ENCODE measurements around the gene AOC2. TPM values are rescaled to one million over a fixed set of nuclear protein-coding genes. Genes with fewer than 3 reads are reported as not detected.
"Not testable (repeated sequence)": the region's sequence is repeated elsewhere in the genome, so short reads cannot be mapped to it uniquely, and the experiment has no call there.

AOC2 gene
- total RNA-seq, 2 experiments from 2014 or later: 1.8 to 2.4 TPM

GRCh38 chr17:42852351-42852750 is 8.0 kb downstream of the AOC2 start:
- Mint-ChIP-seq H3K4me3 (no peak overlapping the region), H3K36me3 (no peaks in the 10 kb centered on the region), H3K9me3 (ENCODE audit: low read depth) (no peaks in the 10 kb centered on the region), H3K27me3 (no peaks in the 10 kb centered on the region), H3K4me1 (no peaks in the 10 kb centered on the region), H3K27ac (no peak overlapping the region)
- DNase-seq: no peak
- ATAC-seq: no peak
- CTCF ChIA-PET: no interaction called here

DNA sequence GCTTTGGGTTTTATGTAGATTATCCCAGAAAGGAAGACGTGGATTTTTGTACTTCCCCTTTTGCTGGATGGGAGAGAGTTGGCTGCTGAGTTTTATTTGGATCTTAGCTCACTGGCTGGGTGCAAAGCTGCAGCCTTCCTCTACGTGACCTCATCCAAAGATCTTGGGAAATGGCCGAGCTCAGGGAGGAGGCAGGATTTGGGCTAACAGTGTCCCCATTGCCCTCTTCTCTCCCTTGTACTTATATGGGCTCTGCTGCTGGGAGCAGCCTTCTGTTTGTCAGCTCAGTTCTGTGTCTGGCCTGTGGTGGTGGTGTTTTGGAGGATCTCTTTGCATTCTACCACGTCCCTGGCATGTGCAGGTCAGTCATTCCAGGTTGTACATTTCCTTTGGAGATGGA is 8.6 kb downstream of the AOC2 start:
- DNase-seq: no peak
- no peaks in the 10 kb centered on the region for H3K36me3 Mint-ChIP-seq

GRCh38 chr17:42853597-42853967 is 9.2 kb downstream of the AOC2 start:
- H3K4me3 Mint-ChIP-seq: no peak overlapping the region
- no peaks in the 10 kb centered on the region for H3K27me3 Mint-ChIP-seq
- CTCF ChIA-PET: no interaction called here
- DNase-seq: no peak
- H3K9me3 Mint-ChIP-seq (ENCODE audit: low read depth): no peaks in the 10 kb centered on the region
- no peak for ATAC-seq
- no peaks in the 10 kb centered on the region for H3K4me1 Mint-ChIP-seq
- H3K27ac Mint-ChIP-seq: no peak overlapping the region
- no peaks in the 10 kb centered on the region for H3K36me3 Mint-ChIP-seq

More for the DNA sequence above, 8.6 kb downstream of the AOC2 start:
- no peak for ATAC-seq
- CTCF ChIA-PET: no interaction called here
- Mint-ChIP-seq H3K27ac (no peak overlapping the region), H3K4me1 (no peaks in the 10 kb centered on the region), H3K9me3 (ENCODE audit: low read depth) (no peaks in the 10 kb centered on the region), H3K27me3 (no peaks in the 10 kb centered on the region), H3K4me3 (no peak overlapping the region)

DNA sequence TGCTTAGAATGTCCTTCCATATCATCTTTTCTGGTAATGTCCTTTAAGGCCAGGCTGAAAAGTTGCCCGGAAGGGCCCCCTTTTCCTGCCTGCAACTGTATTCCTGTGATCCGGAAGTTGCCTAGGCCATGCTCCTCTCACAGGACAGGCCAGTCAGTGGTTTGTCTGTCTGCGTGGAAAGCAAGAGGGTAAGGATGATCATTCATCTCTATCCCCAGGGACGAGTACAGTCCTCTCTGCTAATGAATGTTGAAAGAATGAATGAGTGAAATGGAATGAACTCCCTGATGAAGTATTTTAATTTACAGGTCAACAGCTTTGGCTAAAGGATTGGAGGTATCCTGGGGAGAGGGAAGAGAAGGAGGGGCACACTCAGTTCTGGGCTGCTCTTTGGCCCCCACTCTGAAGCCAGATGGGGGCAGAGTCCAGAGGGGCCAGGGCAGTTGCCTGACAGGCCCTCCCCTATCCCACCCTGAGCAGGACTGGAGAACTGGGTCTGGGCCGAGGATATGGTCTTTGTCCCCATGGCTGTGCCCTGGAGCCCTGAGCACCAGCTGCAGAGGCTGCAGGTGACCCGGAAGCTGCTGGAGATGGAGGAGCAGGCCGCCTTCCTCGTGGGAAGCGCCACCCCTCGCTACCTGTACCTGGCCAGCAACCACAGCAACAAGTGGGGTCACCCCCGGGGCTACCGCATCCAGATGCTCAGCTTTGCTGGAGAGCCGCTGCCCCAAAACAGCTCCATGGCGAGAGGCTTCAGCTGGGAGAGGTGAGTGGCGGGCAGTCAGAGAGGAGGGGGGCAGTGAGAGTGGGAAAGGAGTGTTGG is 9.8 kb downstream of the AOC2 start:
- H3K9me3 Mint-ChIP-seq (ENCODE audit: low read depth): no peaks in the 10 kb centered on the region
- H3K27ac Mint-ChIP-seq: no peak overlapping the region
- no peaks in the 10 kb centered on the region for H3K27me3 Mint-ChIP-seq
- ATAC-seq (no peak), DNase-seq (no peak)
- H3K4me3 Mint-ChIP-seq: no peak overlapping the region
- CTCF ChIA-PET: no interaction called here
- H3K4me1 Mint-ChIP-seq: no peaks in the 10 kb centered on the region
- no peaks in the 10 kb centered on the region for H3K36me3 Mint-ChIP-seq

DNA sequence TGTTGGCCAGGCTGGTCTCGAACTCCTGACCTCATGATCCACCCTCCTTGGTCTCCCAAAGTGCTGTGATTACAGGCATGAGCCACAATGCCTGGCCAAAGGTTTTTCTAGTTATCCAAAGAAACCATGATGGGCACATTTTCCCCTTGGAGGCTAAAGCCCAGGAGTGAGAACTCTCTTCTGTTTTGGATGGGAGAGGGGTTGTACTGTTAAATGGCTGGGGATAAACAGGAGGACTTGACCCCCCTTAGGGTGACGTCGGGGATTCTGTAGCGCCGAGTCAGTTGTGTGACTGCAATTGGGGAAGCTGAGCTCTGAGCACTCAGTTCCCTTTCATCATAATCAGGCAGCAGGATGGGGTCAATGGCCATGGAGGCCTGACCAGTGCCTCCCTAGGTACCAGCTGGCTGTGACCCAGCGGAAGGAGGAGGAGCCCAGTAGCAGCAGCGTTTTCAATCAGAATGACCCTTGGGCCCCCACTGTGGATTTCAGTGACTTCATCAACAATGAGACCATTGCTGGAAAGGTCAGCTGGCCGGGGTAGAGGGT is 10.7 kb downstream of the AOC2 start:
- H3K9me3 Mint-ChIP-seq (ENCODE audit: low read depth): no peaks in the 10 kb centered on the region
- H3K4me3 Mint-ChIP-seq: no peak overlapping the region
- peaks cover under 1% of the 10 kb centered on the region for H3K27me3 Mint-ChIP-seq
- no peak overlapping the region for H3K27ac Mint-ChIP-seq
- H3K36me3 Mint-ChIP-seq: no peaks in the 10 kb centered on the region
- H3K4me1 Mint-ChIP-seq: no peaks in the 10 kb centered on the region
- no peak for ATAC-seq
- DNase-seq: no peak
- CTCF ChIA-PET: interaction anchor here (1.2 kb wide), 1 partner anchor 21 kb away, joined by 4 read pairs; the partner anchor contains the start of gene PSME3

DNA sequence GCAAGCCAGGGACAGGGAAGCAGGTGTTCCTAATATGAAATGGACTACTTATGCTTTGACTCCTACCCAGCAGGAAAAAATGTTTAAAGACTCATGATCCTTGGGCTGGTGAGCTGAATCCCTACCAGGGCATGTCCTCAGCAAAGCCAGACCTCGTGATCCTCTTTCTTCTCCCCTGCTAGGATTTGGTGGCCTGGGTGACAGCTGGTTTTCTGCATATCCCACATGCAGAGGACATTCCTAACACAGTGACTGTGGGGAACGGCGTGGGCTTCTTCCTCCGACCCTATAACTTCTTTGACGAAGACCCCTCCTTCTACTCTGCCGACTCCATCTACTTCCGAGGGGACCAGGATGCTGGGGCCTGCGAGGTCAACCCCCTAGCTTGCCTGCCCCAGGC is 11.7 kb downstream of the AOC2 start:
- DNase-seq; H3K27me3 Mint-ChIP-seq; H3K27ac Mint-ChIP-seq; H3K36me3 Mint-ChIP-seq; CTCF ChIA-PET; H3K9me3 Mint-ChIP-seq (ENCODE audit: low read depth); ATAC-seq; H3K4me1 Mint-ChIP-seq; H3K4me3 Mint-ChIP-seq: not testable (repeated sequence)

GRCh38 chr17:42856516-42856915 is 12.1 kb downstream of the AOC2 start:
- H3K4me1 Mint-ChIP-seq; ATAC-seq; H3K9me3 Mint-ChIP-seq (ENCODE audit: low read depth); H3K27ac Mint-ChIP-seq; H3K27me3 Mint-ChIP-seq; H3K4me3 Mint-ChIP-seq; H3K36me3 Mint-ChIP-seq; CTCF ChIA-PET; DNase-seq: not testable (repeated sequence)

GRCh38 chr17:42857389-42857788 is 13.0 kb downstream of the AOC2 start:
- ATAC-seq (no peak), DNase-seq (no peak)
- Mint-ChIP-seq H3K36me3 (no peaks in the 10 kb centered on the region), H3K9me3 (ENCODE audit: low read depth) (no peaks in the 10 kb centered on the region), H3K4me3 (no peak overlapping the region), H3K27me3 (peaks cover 2% of the 10 kb centered on the region), H3K4me1 (no peaks in the 10 kb centered on the region), H3K27ac (no peak overlapping the region)
- CTCF ChIA-PET: no interaction called here

DNA sequence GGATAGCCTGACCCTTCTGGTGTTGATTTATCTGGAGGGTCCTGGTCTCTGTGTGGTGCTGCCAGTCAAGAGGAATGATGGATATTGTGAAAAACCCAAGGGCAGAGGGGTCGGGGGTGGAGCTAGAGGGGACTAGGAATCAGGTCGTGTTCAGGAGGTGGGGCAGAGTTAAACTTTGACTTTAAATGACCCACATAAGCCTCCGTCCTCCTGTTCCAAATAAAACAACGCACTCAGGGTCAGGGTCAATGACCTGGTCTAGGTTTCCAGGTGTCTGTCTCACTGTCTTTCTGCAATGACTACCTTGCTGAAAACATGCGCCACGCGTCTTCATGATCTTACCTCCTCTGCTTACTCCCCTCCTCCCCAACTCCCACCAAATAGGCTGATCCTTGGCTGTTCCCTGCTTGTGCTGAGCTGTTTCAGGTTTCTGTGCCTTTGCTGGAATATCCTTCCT is 21.3 kb downstream of the AOC2 start:
- Mint-ChIP-seq H3K27me3 (peaks cover 20% of the 10 kb centered on the region), H3K9me3 (ENCODE audit: low read depth) (peaks cover 2% of the 10 kb centered on the region), H3K4me3 (no peak overlapping the region), H3K4me1 (no peaks in the 10 kb centered on the region), H3K36me3 (no peaks in the 10 kb centered on the region), H3K27ac (no peak overlapping the region)
- DNase-seq (no peak), ATAC-seq (no peak)
- CTCF ChIA-PET: no interaction called here

DNA sequence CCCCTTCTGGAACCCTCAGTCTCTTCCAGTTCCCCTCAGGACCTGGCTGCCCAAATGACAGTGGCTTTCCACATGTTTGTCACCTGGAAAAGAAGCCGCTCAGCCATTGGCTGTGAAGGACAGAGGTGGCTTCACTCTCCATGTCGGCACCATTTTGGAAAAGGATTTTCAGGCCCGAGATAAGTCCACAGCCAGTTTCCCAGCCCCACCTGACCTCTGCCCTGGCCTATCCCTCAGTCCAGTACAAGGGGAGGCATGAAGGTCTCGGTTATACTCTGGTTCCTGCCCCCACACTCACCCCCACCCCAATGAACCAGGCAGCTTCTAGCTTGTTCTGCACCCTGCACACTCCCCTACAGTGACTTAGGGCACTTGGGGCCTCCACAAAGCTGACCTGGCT is 21.8 kb downstream of the AOC2 start:
- CTCF ChIA-PET: no interaction called here
- Mint-ChIP-seq H3K36me3 (no peaks in the 10 kb centered on the region), H3K4me1 (no peaks in the 10 kb centered on the region), H3K4me3 (no peak overlapping the region), H3K27me3 (peaks cover 20% of the 10 kb centered on the region), H3K9me3 (ENCODE audit: low read depth) (peaks cover 2% of the 10 kb centered on the region), H3K27ac (no peak overlapping the region)
- DNase-seq (no peak), ATAC-seq (no peak)

DNA sequence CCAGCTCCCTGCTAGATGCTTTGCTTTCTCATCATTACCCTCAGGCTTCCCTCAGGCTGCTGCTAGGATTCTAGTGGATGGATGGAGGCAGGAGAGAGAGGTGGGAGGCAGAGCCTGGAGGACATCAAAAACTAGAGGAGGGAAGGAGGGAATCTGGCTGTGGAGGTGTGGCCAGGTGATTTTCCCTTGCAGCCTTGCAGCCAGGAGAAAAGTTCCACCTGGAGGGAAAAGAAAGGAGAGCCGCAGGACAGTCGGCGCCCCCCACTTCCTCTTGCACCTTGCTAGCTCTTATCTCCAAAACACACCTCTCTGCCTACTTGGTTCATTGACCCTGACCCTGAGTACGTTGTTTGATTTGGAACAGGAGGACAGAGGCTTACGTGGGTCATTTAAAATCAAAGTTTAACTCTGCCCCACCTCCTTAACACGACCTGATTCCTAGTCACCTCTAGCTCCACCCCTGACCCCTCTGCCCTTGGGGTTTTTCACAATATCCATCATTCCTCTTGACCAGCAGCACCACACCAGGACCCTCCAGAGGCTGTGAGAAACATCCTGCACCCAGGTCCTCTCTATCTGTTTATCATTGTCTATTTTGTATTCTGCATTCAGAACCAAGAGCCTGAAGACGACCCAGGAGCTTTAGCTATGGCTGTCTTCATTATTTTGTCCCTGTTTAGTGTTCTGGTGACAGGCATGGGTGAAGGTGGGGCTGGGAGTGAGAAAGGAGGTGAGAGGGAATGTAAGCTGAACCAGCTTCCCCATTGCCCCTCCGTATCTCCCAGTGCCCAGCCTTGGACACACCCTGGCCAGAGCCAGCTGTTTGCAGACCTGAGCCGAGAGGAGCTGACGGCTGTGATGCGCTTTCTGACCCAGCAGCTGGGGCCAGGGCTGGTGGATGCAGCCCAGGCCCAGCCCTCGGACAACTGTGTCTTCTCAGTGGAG is 22.5 kb downstream of the AOC2 start:
- peaks cover 20% of the 10 kb centered on the region for H3K27me3 Mint-ChIP-seq
- ATAC-seq (no peak), DNase-seq (no peak)
- no peak overlapping the region for H3K27ac Mint-ChIP-seq
- no peaks in the 10 kb centered on the region for H3K4me1 Mint-ChIP-seq
- no peaks in the 10 kb centered on the region for H3K36me3 Mint-ChIP-seq
- H3K9me3 Mint-ChIP-seq (ENCODE audit: low read depth): peaks cover 2% of the 10 kb centered on the region
- no peak overlapping the region for H3K4me3 Mint-ChIP-seq
- CTCF ChIA-PET: no interaction called here

DNA sequence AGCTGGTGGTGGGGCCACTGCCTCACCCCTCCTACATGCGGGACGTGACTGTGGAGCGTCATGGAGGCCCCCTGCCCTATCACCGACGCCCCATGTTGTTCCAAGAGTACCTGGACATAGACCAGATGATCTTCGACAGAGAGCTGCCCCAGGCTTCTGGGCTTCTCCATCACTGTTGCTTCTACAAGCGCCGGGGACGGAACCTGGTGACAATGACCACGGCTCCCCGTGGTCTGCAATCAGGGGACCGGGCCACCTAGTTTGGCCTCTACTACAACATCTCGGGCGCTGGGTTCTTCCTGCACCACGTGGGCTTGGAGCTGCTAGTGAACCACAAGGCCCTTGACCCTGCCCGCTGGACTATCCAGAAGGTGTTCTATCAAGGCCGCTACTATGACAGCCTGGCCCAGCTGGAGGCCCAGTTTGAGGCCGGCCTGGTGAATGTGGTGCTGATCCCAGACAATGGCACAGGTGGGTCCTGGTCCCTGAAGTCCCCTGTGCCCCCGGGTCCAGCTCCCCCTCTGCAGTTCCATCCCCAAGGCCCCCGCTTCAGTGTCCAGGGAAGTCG is 23.4 kb downstream of the AOC2 start:
- H3K4me3 Mint-ChIP-seq; CTCF ChIA-PET; ATAC-seq; H3K9me3 Mint-ChIP-seq (ENCODE audit: low read depth); H3K36me3 Mint-ChIP-seq; H3K4me1 Mint-ChIP-seq; DNase-seq; H3K27ac Mint-ChIP-seq: not testable (repeated sequence)
- peaks cover 23% of the 10 kb centered on the region for H3K27me3 Mint-ChIP-seq

DNA sequence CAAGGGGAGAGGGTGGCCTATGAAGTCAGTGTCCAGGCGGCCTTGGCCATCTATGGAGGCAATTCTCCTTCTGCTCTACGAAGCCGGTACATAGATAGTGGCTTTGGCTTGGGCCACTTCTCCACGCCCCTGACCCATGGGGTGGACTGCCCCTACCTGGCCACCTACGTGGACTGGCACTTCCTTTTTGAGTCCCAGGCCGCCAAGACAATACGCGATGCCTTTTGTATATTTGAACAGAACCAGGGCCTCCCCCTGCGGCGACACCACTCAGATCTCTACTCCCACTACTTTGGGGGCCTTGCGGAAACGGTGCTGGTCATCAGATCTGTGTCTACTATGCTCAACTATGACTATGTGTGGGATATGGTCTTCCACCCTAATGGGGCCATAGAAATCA is 24.0 kb downstream of the AOC2 start:
- H3K9me3 Mint-ChIP-seq (ENCODE audit: low read depth): peaks cover 2% of the 10 kb centered on the region
- DNase-seq (no peak), ATAC-seq (no peak)
- no peak overlapping the region for H3K27ac Mint-ChIP-seq
- no peak overlapping the region for H3K4me3 Mint-ChIP-seq
- CTCF ChIA-PET: no interaction called here
- H3K4me1 Mint-ChIP-seq: no peaks in the 10 kb centered on the region
- H3K36me3 Mint-ChIP-seq: no peaks in the 10 kb centered on the region
- peaks cover 23% of the 10 kb centered on the region for H3K27me3 Mint-ChIP-seq
